MM.1S (cell line): ENCODE measurements around the gene TPRG1.

ENCODE experiments used
- DNase-seq: peaks from one replicate; pipeline ENCODE4 v3.0.0-alpha.2; 2015
- H2AFZ ChIP-seq: fragments of 300-600 bp; sonication (generic); 2 replicates; pipeline ENCODE4 v1.6.0; 2016; ENCODE audit warnings: antibody characterized with exemption, low read length
- H3F3A ChIP-seq: fragments of 300-600 bp; sonication (generic); 2 replicates; pipeline ENCODE4 v1.6.1; 2016; ENCODE audit warnings: mild to moderate bottlenecking, antibody characterized with exemption, low read length, moderate library complexity, mixed read lengths; ENCODE audit not compliant: insufficient read depth
- H3K27ac ChIP-seq: fragments of 300-600 bp; sonication (generic); 2 replicates; pipeline ENCODE4 v1.5.1; 2016; ENCODE audit warnings: mild to moderate bottlenecking, low read length
- H3K27me3 ChIP-seq: fragments of 300-600 bp; sonication (generic); replicated peaks from 2 replicates; pipeline ENCODE4 v1.6.0; 2016; ENCODE audit warnings: low read length; ENCODE audit not compliant: insufficient read depth
- H3K36me3 ChIP-seq: fragments of 300-600 bp; sonication (generic); replicated peaks from 2 replicates; pipeline ENCODE4 v1.6.1; 2016; ENCODE audit warnings: mild to moderate bottlenecking, low read length, mixed read lengths; ENCODE audit not compliant: insufficient read depth
- H3K4me1 ChIP-seq: fragments of 300-600 bp; sonication (generic); 2 replicates; pipeline ENCODE4 v1.6.1; 2016; ENCODE audit warnings: low read length, mixed read lengths
- H3K4me2 ChIP-seq: fragments of 300-600 bp; sonication (generic); 2 replicates; pipeline ENCODE4 v1.6.0; 2016; ENCODE audit warnings: low read depth, low read length
- H3K4me3 ChIP-seq: fragments of 300-600 bp; sonication (generic); 2 replicates; pipeline ENCODE4 v1.5.1; 2016; ENCODE audit warnings: low read length, mixed read lengths
- H3K79me2 ChIP-seq: fragments of 300-600 bp; sonication (generic); 2 replicates; pipeline ENCODE4 v1.6.1; 2016; ENCODE audit warnings: mixed run types, low read length, mixed read lengths
- H3K9ac ChIP-seq: fragments of 300-600 bp; sonication (generic); 2 replicates; pipeline ENCODE4 v1.6.1; 2016; ENCODE audit warnings: low read length, mixed read lengths
- H3K9me2 ChIP-seq: fragments of 300-600 bp; sonication (generic); replicated peaks from 2 replicates; pipeline ENCODE4 v1.6.1; 2016; ENCODE audit warnings: mild to moderate bottlenecking, low read length, mixed read lengths; ENCODE audit not compliant: insufficient read depth
- H3K9me3 ChIP-seq: fragments of 300-600 bp; sonication (generic); replicated peaks from 2 replicates; pipeline ENCODE4 v1.6.1; 2016; ENCODE audit warnings: mild to moderate bottlenecking, low read length, mixed read lengths; ENCODE audit not compliant: insufficient read depth
- H4K20me1 ChIP-seq: fragments of 300-600 bp; sonication (generic); 2 replicates; pipeline ENCODE4 v1.6.1; 2016; ENCODE audit warnings: mild to moderate bottlenecking, low read length, moderate library complexity, mixed read lengths; ENCODE audit not compliant: insufficient read depth
- CTCF ChIP-seq: fragments of 300-600 bp; sonication (generic); IDR thresholded peaks from 2 replicates; pipeline ENCODE4 v1.5.1; 2016; ENCODE audit warnings: antibody characterized with exemption, low read length, mixed read lengths
- EZH2 ChIP-seq: fragments of 300-600 bp; sonication (generic); optimal IDR thresholded peaks from 2 replicates; pipeline ENCODE3; 2017; ENCODE audit warnings: low read depth, mild to moderate bottlenecking, antibody characterized with exemption, low read length, mixed read lengths
- EZH2phosphoT487 ChIP-seq: fragments of 300-600 bp; sonication (generic); IDR thresholded peaks from 2 replicates; pipeline ENCODE4 v1.6.1; 2018; ENCODE audit warnings: antibody characterized with exemption, low read length

The TPRG1 gene

DNA sequence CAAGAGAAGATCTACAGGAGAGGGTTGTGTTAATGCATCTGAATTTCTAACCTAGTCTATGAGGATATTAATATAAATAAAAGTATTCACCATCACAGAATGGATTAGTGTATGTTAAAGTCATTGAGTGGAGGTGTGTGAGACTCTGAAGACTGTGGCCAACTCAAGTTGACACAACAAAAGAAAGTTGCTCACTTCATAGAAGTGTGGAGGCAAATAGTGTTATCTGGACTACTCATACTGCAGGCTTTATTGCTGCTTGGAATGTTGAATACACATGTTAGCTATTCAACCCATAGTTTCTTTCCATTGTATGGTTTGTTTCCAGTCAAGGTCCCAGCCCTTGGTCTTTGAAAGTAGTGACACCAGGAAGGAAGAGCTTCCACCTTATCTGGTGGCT is 38.0 kb upstream of the TPRG1 start:
- Histone ChIP-seq H3K9me3 (no peaks in the 10 kb centered on the region), H3K36me3 (no peaks in the 10 kb centered on the region), H3K4me1 (peaks cover 9% of the 10 kb centered on the region), H2AFZ (no peak overlapping the region), H3K4me3 (no peak overlapping the region), H3K79me2 (no peaks in the 10 kb centered on the region), H3K9ac (no peak overlapping the region), H3K27me3 (no peaks in the 10 kb centered on the region), H3K4me2 (no peak overlapping the region), H3K9me2 (no peaks in the 10 kb centered on the region), H3F3A (no peaks in the 10 kb centered on the region), H4K20me1 (no peaks in the 10 kb centered on the region), H3K27ac (no peak overlapping the region)
- no peak for TF ChIP-seq EZH2
- no peak for TF ChIP-seq CTCF
- no peak for TF ChIP-seq EZH2phosphoT487
- no peak for DNase-seq

- Histone ChIP-seq H3K27me3 (no peaks in the 10 kb centered on the region), H3K4me1 (peaks cover 5% of the 10 kb centered on the region; the same call in 1 of the 2 replicates), H3K9me2 (no peaks in the 10 kb centered on the region), H3K9me3 (no peaks in the 10 kb centered on the region), H3K4me2 (no peak overlapping the region), H3K36me3 (no peaks in the 10 kb centered on the region), H4K20me1 (no peaks in the 10 kb centered on the region), H3K27ac (no peak overlapping the region), H3K4me3 (no peak overlapping the region), H2AFZ (no peak overlapping the region), H3F3A (no peaks in the 10 kb centered on the region), H3K9ac (no peak overlapping the region), H3K79me2 (no peaks in the 10 kb centered on the region)
- DNase-seq, result no peak
- TF ChIP-seq EZH2, result no peak
- TF ChIP-seq EZH2phosphoT487, result no peak
- TF ChIP-seq CTCF, result no peak
Measured at GRCh38 chr3:189137416-189137815, 34.4 kb upstream of the TPRG1 start.

DNA sequence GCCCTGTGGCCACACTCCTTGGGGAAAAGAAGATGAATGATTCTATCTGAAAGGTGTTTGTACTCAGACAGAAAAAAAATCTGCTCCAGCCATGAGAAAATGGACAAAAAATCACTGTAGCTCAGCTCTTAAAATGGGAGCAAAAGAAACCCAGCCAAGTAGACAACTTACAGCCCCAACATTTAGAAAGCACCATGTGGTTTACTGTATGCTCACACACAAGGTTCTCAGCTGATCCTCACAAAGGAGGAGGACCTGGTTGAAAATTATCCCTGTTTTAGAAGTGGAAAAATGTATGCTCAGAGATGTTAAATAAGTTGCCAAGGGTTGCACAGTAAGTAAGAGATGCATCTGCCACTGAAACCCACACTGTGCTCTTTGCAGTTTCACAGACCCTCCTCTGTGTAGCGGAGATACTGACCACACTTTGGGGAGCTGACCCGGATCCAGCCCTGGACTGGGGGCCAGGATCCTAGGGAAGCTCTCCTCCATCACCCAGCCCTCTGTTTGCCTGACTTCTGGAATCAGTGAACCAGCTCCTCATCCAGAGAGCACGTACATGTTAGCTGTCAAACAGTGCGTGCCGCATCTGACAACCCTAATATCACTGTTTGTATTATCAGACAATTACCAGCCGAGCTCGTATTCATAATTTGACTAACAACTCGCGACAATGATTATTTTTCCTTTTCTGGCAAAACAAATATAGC is 32.7 kb upstream of the TPRG1 start:
- H3K9me2 ChIP-seq, result no peaks in the 10 kb centered on the region
- H4K20me1 ChIP-seq, result no peaks in the 10 kb centered on the region
- no peaks in the 10 kb centered on the region for H3K9me3 ChIP-seq
- no peak overlapping the region for H3K9ac ChIP-seq
- H2AFZ ChIP-seq, result no peak overlapping the region
- no peak for TF ChIP-seq CTCF
- TF ChIP-seq EZH2, result no peak
- no peak for TF ChIP-seq EZH2phosphoT487
- no peak for DNase-seq
- no peak overlapping the region for H3K27ac ChIP-seq
- H3K4me1 ChIP-seq, result no peaks in the 10 kb centered on the region
- no peak overlapping the region for H3K4me3 ChIP-seq
- H3F3A ChIP-seq, result no peaks in the 10 kb centered on the region
- H3K27me3 ChIP-seq, result no peaks in the 10 kb centered on the region
- H3K79me2 ChIP-seq, result no peaks in the 10 kb centered on the region
- no peak overlapping the region for H3K4me2 ChIP-seq
- no peaks in the 10 kb centered on the region for H3K36me3 ChIP-seq
